ENCODE data around the gene EPHB3. TPM values are rescaled to one million over a fixed set of nuclear protein-coding genes. Genes with fewer than 3 reads are reported as not detected.

EPHB3 gene
- total RNA-seq, 4 donors from 2014 or later = 4.1 to 17.7 (median 6.7) TPM

DNA sequence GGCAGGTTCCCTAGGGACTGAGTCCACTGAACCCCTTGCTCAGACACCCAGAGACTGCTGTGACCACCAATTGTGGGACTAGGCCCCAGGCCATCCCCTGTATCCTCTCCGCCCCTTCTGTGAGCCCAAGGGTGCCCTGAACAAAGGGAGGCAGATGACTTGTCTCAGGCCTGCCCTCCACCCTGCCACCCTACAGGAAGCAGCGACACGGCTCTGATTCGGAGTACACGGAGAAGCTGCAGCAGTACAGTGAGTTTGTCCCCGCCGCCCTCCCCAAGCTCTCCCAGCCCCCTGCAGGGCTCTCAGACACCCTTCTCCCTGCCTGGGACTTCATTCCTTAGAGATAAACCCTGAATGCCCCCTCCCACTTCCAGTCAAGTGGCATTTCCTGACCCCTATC lies 16.6 kb downstream of the EPHB3 start:
- intact Hi-C loops (cut with DNase I; ENCODE audit: low total_unique reads) = no loop called here

GRCh38 chr3:184578822-184579221 lies 17.2 kb downstream of the EPHB3 start:
- Histone ChIP-seq H3K36me3 (no peaks in the 10 kb centered on the region), H3K9me3 (no peaks in the 10 kb centered on the region), H3K27ac (peak overlapping the region in 1 of 4 donors; percentile 39), H3K4me1 (peaks cover 8 to 57% (median 27%) of the 10 kb centered on the region in 4 donors), H3K27me3 (no peaks in the 10 kb centered on the region), H3K4me3 (no peak overlapping the region)
- intact Hi-C loops (cut with DNase I; ENCODE audit: low total_unique reads) = no loop called here
- in situ Hi-C loops (cut with MboI; ENCODE audit: low pct_ligation_motif_present in 1 of 4, low pct_unique_long_range_greater_than_20kb in 1 of 4, low sequenced_read_pairs in 3 of 4) = no loop called here
- no peak for DNase-seq
- TF ChIP-seq POLR2AphosphoS5 (IDR thresholded peaks at IDR 0.05) = no peak
- TF ChIP-seq EP300 (IDR thresholded peaks at IDR 0.05; ENCODE audit: low read depth) = no peak
- TF ChIP-seq POLR2A (IDR thresholded peaks at IDR 0.05) = no peak
- TF ChIP-seq CTCF (IDR thresholded peaks at IDR 0.05) = no peak
- 30 to 43% methylated on average over 5 to 7 of the region's 7 CpGs for WGBS, 2 donors (ENCODE audit: low coverage in 1 of 2)

More for the DNA sequence above, 16.6 kb downstream of the EPHB3 start:
- no peak for DNase-seq
- Histone ChIP-seq H3K9me3 (no peaks in the 10 kb centered on the region), H3K27ac (peak overlapping the region in 1 of 4 donors; percentile 39), H3K27me3 (no peaks in the 10 kb centered on the region), H3K4me1 (peaks cover 8 to 51% (median 24%) of the 10 kb centered on the region in 4 donors), H3K36me3 (no peaks in the 10 kb centered on the region), H3K4me3 (no peak overlapping the region)
- in situ Hi-C loops (cut with MboI; ENCODE audit: low pct_ligation_motif_present in 1 of 4, low pct_unique_long_range_greater_than_20kb in 1 of 4, low sequenced_read_pairs in 3 of 4) = no loop called here
- TF ChIP-seq EP300 (IDR thresholded peaks at IDR 0.05; ENCODE audit: low read depth) = no peak
- TF ChIP-seq CTCF (IDR thresholded peaks at IDR 0.05) = no peak
- no peak for TF ChIP-seq POLR2AphosphoS5 (IDR thresholded peaks at IDR 0.05)
- no peak for TF ChIP-seq POLR2A (IDR thresholded peaks at IDR 0.05)
- 50 to 80% methylated on average over 2 to 7 of the region's 7 CpGs for WGBS, 2 donors (ENCODE audit: low coverage in 1 of 2)

- Histone ChIP-seq H3K36me3 (no peaks in the 10 kb centered on the region), H3K4me3 (no peak overlapping the region), H3K9me3 (no peaks in the 10 kb centered on the region), H3K4me1 (peaks cover 8 to 58% (median 29%) of the 10 kb centered on the region in 4 donors), H3K27me3 (no peaks in the 10 kb centered on the region), H3K27ac (peak overlapping the region in 1 of 4 donors; percentile 39)
- TF ChIP-seq EP300 (IDR thresholded peaks at IDR 0.05; ENCODE audit: low read depth) (no peak), POLR2A (IDR thresholded peaks at IDR 0.05) (no peak), POLR2AphosphoS5 (IDR thresholded peaks at IDR 0.05) (no peak), CTCF (IDR thresholded peaks at IDR 0.05) (no peak)
- in situ Hi-C loops (cut with MboI; ENCODE audit: low pct_ligation_motif_present in 1 of 4, low pct_unique_long_range_greater_than_20kb in 1 of 4, low sequenced_read_pairs in 3 of 4) (no loop called here), intact Hi-C loops (cut with DNase I; ENCODE audit: low total_unique reads) (no loop called here)
- 42 to 49% methylated on average over 9 to 22 of the region's 22 CpGs for WGBS, 2 donors (ENCODE audit: low coverage in 1 of 2)
- no peak for DNase-seq
Measured at GRCh38 chr3:184579513-184579912, 17.9 kb downstream of the EPHB3 start.

DNA sequence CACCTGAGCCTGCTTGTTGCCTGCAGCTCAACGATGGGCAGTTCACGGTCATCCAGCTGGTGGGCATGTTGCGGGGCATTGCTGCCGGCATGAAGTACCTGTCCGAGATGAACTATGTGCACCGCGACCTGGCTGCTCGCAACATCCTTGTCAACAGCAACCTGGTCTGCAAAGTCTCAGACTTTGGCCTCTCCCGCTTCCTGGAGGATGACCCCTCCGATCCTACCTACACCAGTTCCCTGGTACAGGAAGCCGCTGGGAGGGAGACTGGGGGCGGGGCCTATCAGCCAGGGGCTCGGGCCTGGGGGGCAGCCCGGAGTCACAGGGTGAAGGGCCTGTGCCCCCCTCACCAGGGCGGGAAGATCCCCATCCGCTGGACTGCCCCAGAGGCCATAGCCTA lies 18.8 kb downstream of the EPHB3 start:
- Histone ChIP-seq H3K36me3 (no peaks in the 10 kb centered on the region), H3K9me3 (no peaks in the 10 kb centered on the region), H3K4me1 (peaks cover 8 to 50% (median 29%) of the 10 kb centered on the region in 4 donors), H3K4me3 (no peak overlapping the region), H3K27ac (peak overlapping the region in 1 of 4 donors; percentile 39), H3K27me3 (no peaks in the 10 kb centered on the region)
- WGBS, 2 donors (ENCODE audit: low coverage in 1 of 2) = 66% methylated on average over 16 of the region's 16 CpGs; no CpG with 5 or more reads in 1 of the 2 donors
- in situ Hi-C loops (cut with MboI; ENCODE audit: low pct_ligation_motif_present in 1 of 4, low pct_unique_long_range_greater_than_20kb in 1 of 4, low sequenced_read_pairs in 3 of 4) = no loop called here
- intact Hi-C loops (cut with DNase I; ENCODE audit: low total_unique reads) = no loop called here
- DNase-seq = no peak
- TF ChIP-seq POLR2A (IDR thresholded peaks at IDR 0.05) (no peak), EP300 (IDR thresholded peaks at IDR 0.05; ENCODE audit: low read depth) (no peak), POLR2AphosphoS5 (IDR thresholded peaks at IDR 0.05) (no peak), CTCF (IDR thresholded peaks at IDR 0.05) (no peak)
